WTC11 (cell line): ENCODE results near the gene ZCCHC14. TPM values are rescaled to one million over a fixed set of nuclear protein-coding genes. Genes with fewer than 3 reads are reported as not detected.

Source experiments
- ATAC-seq: fragments of 200-7000 bp; cut with Tn5 transposase; 2 replicates; pipeline ENCODE4 v1.10.0; 2021; ENCODE audit warnings: mild to moderate bottlenecking, moderate library complexity
- CTCF ChIA-PET: fragments of 300-600 bp; sonication (Branson Sonifier 250); formaldehyde crosslinking; loops from one replicate; lab custom pipeline; 2021; ENCODE audit warnings: antibody characterized with exemption; lab: Charles Lee
- POLR2A ChIA-PET: fragments of 350-600 bp; sonication (Branson Sonifier 250); formaldehyde crosslinking; loops from one replicate; lab custom pipeline; 2021; ENCODE audit warnings: antibody characterized with exemption; lab: Charles Lee
- DNase-seq: peaks from one replicate; pipeline ENCODE4 v3.0.0; 2021; ENCODE audit warnings: low spot score
- H3K27ac Mint-ChIP-seq: 2 replicates; pipeline ENCODE4 v1.8.0; 2021; ENCODE audit warnings: mixed read lengths
- H3K27me3 Mint-ChIP-seq: 2 replicates; pipeline ENCODE4 v1.8.0; 2021; ENCODE audit warnings: low read depth, mild to moderate bottlenecking, moderate library complexity, mixed read lengths
- H3K36me3 Mint-ChIP-seq: 2 replicates; pipeline ENCODE4 v1.8.0; 2021; ENCODE audit warnings: mixed read lengths
- H3K4me1 Mint-ChIP-seq: 2 replicates; pipeline ENCODE4 v1.8.0; 2022; ENCODE audit warnings: mixed read lengths
- H3K4me3 Mint-ChIP-seq: 2 replicates; pipeline ENCODE4 v1.8.0; 2021; ENCODE audit warnings: mild to moderate bottlenecking, moderate library complexity, mixed read lengths
- H3K9me3 Mint-ChIP-seq: 2 replicates; pipeline ENCODE4 v1.8.0; 2021; ENCODE audit warnings: mixed read lengths
- AR ChIP-seq: fragments of 250-450 bp; sonication (Bioruptor Pico); IDR thresholded peaks from 2 replicates; pipeline ENCODE4 v1.9.0; 2021; ENCODE audit warnings: mild to moderate bottlenecking
- ATF3 ChIP-seq: sonication (generic); formaldehyde crosslinking; conservative IDR thresholded peaks from 2 replicates; pipeline ENCODE4 v1.8.1; 2022; ENCODE audit warnings: mild to moderate bottlenecking, missing genetic modification reagents
- CTCF ChIP-seq: fragments of 200-600 bp; IDR thresholded peaks from 2 replicates; pipeline ENCODE4 v1.8.0; 2022; ENCODE audit warnings: antibody characterized with exemption
- EMX1 ChIP-seq: fragments of 250-450 bp; sonication (Bioruptor Pico); IDR thresholded peaks from 2 replicates; pipeline ENCODE4 v1.8.0; 2021; ENCODE audit warnings: mild to moderate bottlenecking
- ERG ChIP-seq: fragments of 250-450 bp; sonication (Bioruptor Pico); IDR thresholded peaks from 2 replicates; pipeline ENCODE4 v1.8.0; 2021; ENCODE audit warnings: mild to moderate bottlenecking
- FOXK1 ChIP-seq: sonication (generic); formaldehyde crosslinking; IDR thresholded peaks from 2 replicates; pipeline ENCODE4 v1.8.0; 2022; ENCODE audit warnings: mild to moderate bottlenecking, moderate library complexity, missing genetic modification reagents
- GRHL2 ChIP-seq: fragments of 250-450 bp; sonication (Bioruptor Pico); IDR thresholded peaks from 2 replicates; pipeline ENCODE4 v1.8.0; 2022; ENCODE audit warnings: mild to moderate bottlenecking, moderate library complexity; ENCODE audit not compliant: insufficient replicate concordance, severe bottlenecking
- GTF2I ChIP-seq: fragments of 250-450 bp; sonication (Bioruptor Pico); conservative IDR thresholded peaks from 2 replicates; pipeline ENCODE4 v1.4.0; 2021; ENCODE audit warnings: mild to moderate bottlenecking
- HMGA2 ChIP-seq: fragments of 250-450 bp; sonication (Bioruptor Pico); IDR thresholded peaks from 2 replicates; pipeline ENCODE4 v1.4.0; 2021; ENCODE audit warnings: mild to moderate bottlenecking, moderate library complexity
- MAX ChIP-seq: sonication (generic); formaldehyde crosslinking; IDR thresholded peaks from 2 replicates; pipeline ENCODE4 v1.8.0; 2022; ENCODE audit warnings: mild to moderate bottlenecking, missing genetic modification reagents
- NR2C2 ChIP-seq: sonication (generic); formaldehyde crosslinking; IDR thresholded peaks from 2 replicates; pipeline ENCODE4 v1.8.0; 2022; ENCODE audit warnings: mild to moderate bottlenecking, missing genetic modification reagents
- NR3C1 ChIP-seq: sonication (generic); formaldehyde crosslinking; conservative IDR thresholded peaks from 2 replicates; pipeline ENCODE4 v1.8.1; 2023; ENCODE audit warnings: low read depth, mild to moderate bottlenecking, missing genetic modification reagents
- PREB ChIP-seq: sonication (generic); formaldehyde crosslinking; IDR thresholded peaks from 2 replicates; pipeline ENCODE4 v1.8.1; 2022; ENCODE audit warnings: mild to moderate bottlenecking, missing genetic modification reagents, moderate library complexity, borderline replicate concordance
- PRRX2 ChIP-seq: fragments of 250-450 bp; sonication (Bioruptor Pico); IDR thresholded peaks from 2 replicates; pipeline ENCODE4 v1.8.0; 2021; ENCODE audit warnings: mild to moderate bottlenecking
- SMAD3 ChIP-seq: sonication (generic); formaldehyde crosslinking; IDR thresholded peaks from 2 replicates; pipeline ENCODE4 v1.8.0; 2022; ENCODE audit warnings: missing genetic modification reagents, mild to moderate bottlenecking, borderline replicate concordance
- TEAD1 ChIP-seq: sonication (generic); formaldehyde crosslinking; IDR thresholded peaks from 2 replicates; pipeline ENCODE4 v1.8.0; 2022; ENCODE audit warnings: mild to moderate bottlenecking, missing genetic modification reagents
- USF2 ChIP-seq: sonication (generic); formaldehyde crosslinking; IDR thresholded peaks from 2 replicates; pipeline ENCODE4 v1.8.1; 2023; ENCODE audit warnings: mild to moderate bottlenecking, missing genetic modification reagents, moderate library complexity
- ZNF532 ChIP-seq: fragments of 250-450 bp; sonication (Bioruptor Pico); IDR thresholded peaks from 2 replicates; pipeline ENCODE4 v1.9.0; 2021; ENCODE audit warnings: mild to moderate bottlenecking, borderline replicate concordance
- total RNA-seq: library from RNA; stranded (reverse); gene quantifications from 3 replicates; pipeline ENCODE4 v1.2.3, GENCODE V29; 2021

Gene ZCCHC14
- total RNA-seq, 1 experiment from 2014 or later: 33.8 TPM

GRCh38 chr16:87418216-87418615, 74.6 kb downstream of the ZCCHC14 start:
- Mint-ChIP-seq H3K27me3 (no peaks in the 10 kb centered on the region), H3K36me3 (peaks cover 53% of the 10 kb centered on the region), H3K27ac (no peak overlapping the region)
- POLR2A ChIA-PET: no interaction called here
- DNase-seq: no peak
- TF ChIP-seq FOXK1 (CRISPR knock-in tag): no peak
- no peak for TF ChIP-seq HMGA2
- TF ChIP-seq USF2 (CRISPR knock-in tag): no peak
- no peak for TF ChIP-seq CTCF
- no peak for TF ChIP-seq AR (CRISPR knock-in tag)
- no peak for TF ChIP-seq PREB (CRISPR knock-in tag)
- no peak for TF ChIP-seq TEAD1 (CRISPR knock-in tag)
- TF ChIP-seq NR2C2: no peak
- TF ChIP-seq, all 79 proteins: peak for 0
- H3K4me3 Mint-ChIP-seq: no peak overlapping the region
- CTCF ChIA-PET: no interaction called here
- no peaks in the 10 kb centered on the region for H3K9me3 Mint-ChIP-seq
- H3K4me1 Mint-ChIP-seq: peaks cover 8% of the 10 kb centered on the region
- no peak for ATAC-seq

- Mint-ChIP-seq H3K27me3 (no peaks in the 10 kb centered on the region), H3K9me3 (no peaks in the 10 kb centered on the region), H3K27ac (no peak overlapping the region), H3K4me3 (no peak overlapping the region), H3K4me1 (peaks cover 1% of the 10 kb centered on the region; the same call in 1 of the 2 replicates), H3K36me3 (peaks cover 52% of the 10 kb centered on the region)
- POLR2A ChIA-PET: no interaction called here
- no peak for DNase-seq
- CTCF ChIA-PET: interaction anchor here (1.1 to 1.6 kb wide), 9 partner anchors 12 to 219 kb away, joined by 3 to 19 read pairs (median 4); no protein-coding TSS in a partner anchor
- ATAC-seq: no peak
- TF ChIP-seq AR (CRISPR knock-in tag) (no peak), ERG (CRISPR knock-in tag) (no peak), PRRX2 (CRISPR knock-in tag) (no peak), ATF3 (no peak), ZNF532 (CRISPR knock-in tag) (no peak), NR3C1 (CRISPR knock-in tag) (no peak), EMX1 (CRISPR knock-in tag) (no peak), GRHL2 (CRISPR knock-in tag) (no peak), GTF2I (CRISPR knock-in tag) (no peak), FOXK1 (CRISPR knock-in tag) (no peak), SMAD3 (no peak), MAX (no peak)
These were observed 75.3 kb downstream of the ZCCHC14 start for GRCh38 chr16:87417528-87417910.
